Liver (tissue), 9 donors: ENCODE data around the gene DERL3. TPM values are rescaled to one million over a fixed set of nuclear protein-coding genes. Genes with fewer than 3 reads are reported as not detected.

Source experiments
- DNase-seq: peaks from one replicate; pipeline ENCODE4 v3.0.0-alpha.2; 2017; ENCODE audit warnings: low spot score
- H3K27ac ChIP-seq, 2 donors: one replicate each; pipeline ENCODE4 v1.7.0; 2013; ENCODE audit warnings: inconsistent platforms in 2 of 2, low read length in 2 of 2, control low read depth in 1 of 2, low read depth in 1 of 2, mild to moderate bottlenecking in 1 of 2
- H3K27me3 ChIP-seq, 4 donors: one replicate each; pipeline versions ENCODE4 v1.6.1 to v1.7.0; 2013; ENCODE audit warnings: low read length in 3 of 4, inconsistent platforms in 1 of 4, mild to moderate bottlenecking in 1 of 4, moderate library complexity in 1 of 4; ENCODE audit not compliant: control insufficient read depth in 4 of 4, insufficient read depth in 4 of 4
- H3K36me3 ChIP-seq, 4 donors: one replicate each; pipeline versions ENCODE4 v1.6.1 to v1.7.0; 2013; ENCODE audit warnings: low read length in 3 of 4, mild to moderate bottlenecking in 3 of 4, low read depth in 1 of 4, moderate library complexity in 1 of 4; ENCODE audit not compliant: control insufficient read depth in 4 of 4, insufficient read depth in 3 of 4
- H3K4me1 ChIP-seq, 4 donors: one replicate each; pipeline versions ENCODE4 v1.6.1 to v1.7.0; 2013; ENCODE audit warnings: low read length in 3 of 4, mild to moderate bottlenecking in 3 of 4, moderate library complexity in 1 of 4; ENCODE audit not compliant: control insufficient read depth in 4 of 4, insufficient read depth in 4 of 4
- H3K4me3 ChIP-seq, 3 donors: one replicate each; pipeline versions ENCODE4 v1.6.1 to v1.7.0; 2013; ENCODE audit warnings: low read length in 3 of 3, control low read depth in 1 of 3, low read depth in 1 of 3, mild to moderate bottlenecking in 1 of 3
- H3K9ac ChIP-seq, 2 donors: one replicate each; pipeline ENCODE4 v1.7.0; 2013; ENCODE audit warnings: low read length in 2 of 2, mild to moderate bottlenecking in 2 of 2, moderate library complexity in 2 of 2, control low read depth in 1 of 2, low read depth in 1 of 2
- H3K9me3 ChIP-seq, 4 donors: one replicate each; pipeline versions ENCODE4 v1.6.1 to v1.7.0; 2013; ENCODE audit warnings: low read length in 3 of 4; ENCODE audit not compliant: control insufficient read depth in 4 of 4
- ATF3 ChIP-seq: IDR thresholded peaks from 2 replicates; pipeline ENCODE4 v1.6.1; 2016; ENCODE audit warnings: antibody characterized with exemption
- CTCF ChIP-seq: fragments of 150-350 bp; IDR thresholded peaks from 2 replicates; pipeline ENCODE4 v1.5.1; 2017; ENCODE audit warnings: improper control_type of control experiment, low read depth, low read length; ENCODE audit not compliant: missing input control
- EGR1 ChIP-seq, 2 donors: IDR thresholded peaks; 2 replicates each; pipeline ENCODE4 v1.6.1; 2016 to 2018; ENCODE audit warnings: antibody characterized with exemption in 2 of 2, low read depth in 2 of 2
- FOXA1 ChIP-seq: IDR thresholded peaks from 2 replicates; pipeline ENCODE4 v1.6.1; 2016; ENCODE audit warnings: antibody characterized with exemption
- FOXA2 ChIP-seq: IDR thresholded peaks from 2 replicates; pipeline ENCODE4 v1.6.1; 2016; ENCODE audit warnings: antibody characterized with exemption
- GABPA ChIP-seq, 2 donors: IDR thresholded peaks in 1 of 2; conservative IDR thresholded peaks in 1 of 2; 2 replicates each; pipeline ENCODE4 v1.6.1; 2016; ENCODE audit warnings: antibody characterized with exemption in 2 of 2, mild to moderate bottlenecking in 1 of 2, moderate library complexity in 1 of 2
- HNF4A ChIP-seq, 2 donors: conservative IDR thresholded peaks; 2 replicates each; pipeline ENCODE4 v1.6.1; 2016; ENCODE audit warnings: antibody characterized with exemption in 2 of 2, mild to moderate bottlenecking in 2 of 2
- HNF4G ChIP-seq: IDR thresholded peaks from 2 replicates; pipeline ENCODE4 v1.6.1; 2016; ENCODE audit warnings: antibody characterized with exemption
- JUND ChIP-seq, 2 donors: IDR thresholded peaks; 2 replicates each; pipeline ENCODE4 v1.6.1; 2016; ENCODE audit warnings: antibody characterized with exemption in 2 of 2
- MAX ChIP-seq: IDR thresholded peaks from 2 replicates; pipeline ENCODE4 v1.6.1; 2016; ENCODE audit warnings: antibody characterized with exemption
- RAD21 ChIP-seq, 2 donors: IDR thresholded peaks; 2 replicates each; pipeline ENCODE4 v1.6.1; 2016; ENCODE audit warnings: antibody characterized with exemption in 2 of 2, mild to moderate bottlenecking in 2 of 2
- REST ChIP-seq: IDR thresholded peaks from 2 replicates; pipeline ENCODE4 v1.6.1; 2016; ENCODE audit warnings: antibody characterized with exemption, mild to moderate bottlenecking
- RXRA ChIP-seq, 2 donors: IDR thresholded peaks; 2 replicates each; pipeline ENCODE4 v1.6.1; 2017 to 2018; ENCODE audit warnings: antibody characterized with exemption in 2 of 2, mild to moderate bottlenecking in 1 of 2
- SP1 ChIP-seq: IDR thresholded peaks from 2 replicates; pipeline ENCODE4 v1.6.1; 2018; ENCODE audit warnings: antibody characterized with exemption, mild to moderate bottlenecking
- TAF1 ChIP-seq: conservative IDR thresholded peaks from 2 replicates; pipeline ENCODE4 v1.6.1; 2016; ENCODE audit warnings: antibody characterized with exemption, mild to moderate bottlenecking
- WGBS: extraction: QIAGEN DNeasy Blood & Tissue Kit; methylation state at CpG from one replicate; pipeline ENCODE4 v1.1.7; 2013; 5-methylcytosine and 5-hydroxymethylcytosine counted together
- polyA plus RNA-seq, 2 donors: library from polyadenylated mRNA; stranded (reverse) in 1 of 2; unstranded in 1 of 2; fragments of 200-250 nt in 1 of 2; fragments of >200 nt in 1 of 2; fragmentation: Nextera tagmentation in 1 of 2; extraction: Ambion mirVana in 1 of 2; gene quantifications; one replicate each; pipeline versions ENCODE4 v1.2.1 to v1.2.3, GENCODE V29; 2013 to 2015
- total RNA-seq, 2 donors: library from RNA; depleted of rRNA; stranded (reverse); fragments of >200 nt; gene quantifications; one replicate each; pipeline ENCODE4 v1.2.3, GENCODE V29; 2014
- donor health status: healthy.
- donor health status: healthy.
- donor health status: healthy.
- donor health status: healthy.
- donor health status: healthy.

DERL3 gene
- total and polyA plus RNA-seq, 4 donors = 1.0 to 9.3 (median 3.9) TPM

GRCh38 chr22:23877566-23877965 is 38.8 kb upstream of the DERL3 start:
- peaks cover 2 to 21% (median 9%) of the 10 kb centered on the region in 4 donors for H3K36me3 ChIP-seq
- H3K9me3 ChIP-seq = no peaks in the 10 kb centered on the region
- no peak overlapping the region for H3K9ac ChIP-seq
- TF ChIP-seq REST (no peak), HNF4A (conservative IDR thresholded peaks at IDR 0.05) (no peak), GABPA (IDR thresholded peaks at IDR 0.05 in 1 of 2, conservative IDR thresholded peaks at IDR 0.05 in 1 of 2) (no peak), SP1 (no peak)
- H3K4me1 ChIP-seq = no peaks in the 10 kb centered on the region
- 97% methylated on average over 8 of the region's 8 CpGs for WGBS
- DNase-seq = no peak
- H3K27ac ChIP-seq = no peak overlapping the region
- H3K27me3 ChIP-seq = no peaks in the 10 kb centered on the region
- H3K4me3 ChIP-seq = no peak overlapping the region

- no peak for TF ChIP-seq RAD21 (IDR thresholded peaks at IDR 0.05)
- no peak for TF ChIP-seq MAX
- TF ChIP-seq TAF1 = no peak
- TF ChIP-seq EGR1 (IDR thresholded peaks at IDR 0.05; ENCODE audit: low read depth in 2 of 2) = no peak
- TF ChIP-seq SP1 = no peak
- TF ChIP-seq CTCF = no peak
- TF ChIP-seq HNF4A (conservative IDR thresholded peaks at IDR 0.05) = no peak
- DNase-seq = no peak
- WGBS = 97% methylated on average over 2 of the region's 2 CpGs
These were observed 37.0 kb upstream of the DERL3 start for GRCh38 chr22:23875801-23876200.

GRCh38 chr22:23874871-23875270 is 36.1 kb upstream of the DERL3 start:
- TF ChIP-seq FOXA1 (no peak), HNF4A (conservative IDR thresholded peaks at IDR 0.05) (no peak), GABPA (IDR thresholded peaks at IDR 0.05 in 1 of 2, conservative IDR thresholded peaks at IDR 0.05 in 1 of 2) (no peak), TAF1 (no peak), HNF4G (no peak), ATF3 (no peak), JUND (IDR thresholded peaks at IDR 0.05) (no peak), RAD21 (IDR thresholded peaks at IDR 0.05) (no peak), RXRA (IDR thresholded peaks at IDR 0.05) (no peak), FOXA2 (no peak), EGR1 (IDR thresholded peaks at IDR 0.05; ENCODE audit: low read depth in 2 of 2) (no peak), MAX (no peak)
- H3K4me3 ChIP-seq = no peak overlapping the region
- no peaks in the 10 kb centered on the region for H3K27me3 ChIP-seq
- DNase-seq = no peak
- H3K36me3 ChIP-seq = peaks cover 0 to 21% (median 9%) of the 10 kb centered on the region in 4 donors
- no peak overlapping the region for H3K9ac ChIP-seq
- H3K9me3 ChIP-seq = no peaks in the 10 kb centered on the region
- 98% methylated on average over 4 of the region's 4 CpGs for WGBS
- H3K4me1 ChIP-seq = no peaks in the 10 kb centered on the region
- no peak overlapping the region for H3K27ac ChIP-seq

More at GRCh38 chr22:23875801-23876200, 37.0 kb upstream of the DERL3 start:
- no peaks in the 10 kb centered on the region for H3K4me1 ChIP-seq
- H3K36me3 ChIP-seq = peaks cover 0 to 21% (median 9%) of the 10 kb centered on the region in 4 donors
- H3K9ac ChIP-seq = no peak overlapping the region
- H3K27me3 ChIP-seq = no peaks in the 10 kb centered on the region
- no peaks in the 10 kb centered on the region for H3K9me3 ChIP-seq
- no peak overlapping the region for H3K27ac ChIP-seq
- no peak overlapping the region for H3K4me3 ChIP-seq
